ENCODE results near the gene STK36.

DNA sequence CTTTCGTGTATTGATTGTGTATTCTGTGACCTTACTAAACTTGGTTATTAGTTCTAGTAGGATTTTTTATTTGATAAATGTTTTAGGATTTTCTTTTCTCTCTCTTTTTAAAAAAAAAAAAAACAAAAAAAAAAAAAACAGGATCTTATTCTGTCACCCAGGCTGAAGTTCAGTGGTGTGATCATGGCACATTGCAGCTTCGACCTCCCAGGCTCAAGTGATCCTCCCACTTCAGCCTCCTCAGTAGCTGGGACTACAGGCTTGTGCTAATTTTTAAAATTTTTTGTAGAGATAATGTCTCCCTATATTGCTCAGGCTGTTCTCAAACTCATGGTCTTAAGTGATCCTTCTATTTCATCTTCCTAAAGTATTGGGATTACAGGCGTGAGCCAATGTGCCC is 57.8 kb downstream of the STK36 start:
- TF ChIP-seq, protein P1, sequence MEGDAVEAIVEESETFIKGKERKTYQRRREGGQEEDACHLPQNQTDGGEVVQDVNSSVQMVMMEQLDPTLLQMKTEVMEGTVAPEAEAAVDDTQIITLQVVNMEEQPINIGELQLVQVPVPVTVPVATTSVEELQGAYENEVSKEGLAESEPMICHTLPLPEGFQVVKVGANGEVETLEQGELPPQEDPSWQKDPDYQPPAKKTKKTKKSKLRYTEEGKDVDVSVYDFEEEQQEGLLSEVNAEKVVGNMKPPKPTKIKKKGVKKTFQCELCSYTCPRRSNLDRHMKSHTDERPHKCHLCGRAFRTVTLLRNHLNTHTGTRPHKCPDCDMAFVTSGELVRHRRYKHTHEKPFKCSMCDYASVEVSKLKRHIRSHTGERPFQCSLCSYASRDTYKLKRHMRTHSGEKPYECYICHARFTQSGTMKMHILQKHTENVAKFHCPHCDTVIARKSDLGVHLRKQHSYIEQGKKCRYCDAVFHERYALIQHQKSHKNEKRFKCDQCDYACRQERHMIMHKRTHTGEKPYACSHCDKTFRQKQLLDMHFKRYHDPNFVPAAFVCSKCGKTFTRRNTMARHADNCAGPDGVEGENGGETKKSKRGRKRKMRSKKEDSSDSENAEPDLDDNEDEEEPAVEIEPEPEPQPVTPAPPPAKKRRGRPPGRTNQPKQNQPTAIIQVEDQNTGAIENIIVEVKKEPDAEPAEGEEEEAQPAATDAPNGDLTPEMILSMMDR (IDR thresholded peaks at IDR 0.05) = no peak
- TF ChIP-seq SREBF2 (IDR thresholded peaks at IDR 0.05) = no peak
- TF ChIP-seq BHLHE40 (IDR thresholded peaks at IDR 0.05; ENCODE audit: low read depth, low read length) = no peak
- no peak for TF ChIP-seq ESRRA (IDR thresholded peaks at IDR 0.05; ENCODE audit: borderline replicate concordance, low read length)
- TF ChIP-seq NFE2L2 (conservative IDR thresholded peaks at IDR 0.05; ENCODE audit: low read length) = no peak
- no peak for TF ChIP-seq POLR2A (IDR thresholded peaks at IDR 0.05; ENCODE audit: low read length)
- TF ChIP-seq JUNB (IDR thresholded peaks at IDR 0.05) = no peak
- TF ChIP-seq RARB (CRISPR knock-in tag; IDR thresholded peaks at IDR 0.05) = no peak
- no peak for TF ChIP-seq EP300 (IDR thresholded peaks at IDR 0.05)
- TF ChIP-seq, protein P2, sequence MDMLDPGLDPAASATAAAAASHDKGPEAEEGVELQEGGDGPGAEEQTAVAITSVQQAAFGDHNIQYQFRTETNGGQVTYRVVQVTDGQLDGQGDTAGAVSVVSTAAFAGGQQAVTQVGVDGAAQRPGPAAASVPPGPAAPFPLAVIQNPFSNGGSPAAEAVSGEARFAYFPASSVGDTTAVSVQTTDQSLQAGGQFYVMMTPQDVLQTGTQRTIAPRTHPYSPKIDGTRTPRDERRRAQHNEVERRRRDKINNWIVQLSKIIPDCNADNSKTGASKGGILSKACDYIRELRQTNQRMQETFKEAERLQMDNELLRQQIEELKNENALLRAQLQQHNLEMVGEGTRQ (IDR thresholded peaks at IDR 0.05) = no peak
- TF ChIP-seq, protein P3, sequence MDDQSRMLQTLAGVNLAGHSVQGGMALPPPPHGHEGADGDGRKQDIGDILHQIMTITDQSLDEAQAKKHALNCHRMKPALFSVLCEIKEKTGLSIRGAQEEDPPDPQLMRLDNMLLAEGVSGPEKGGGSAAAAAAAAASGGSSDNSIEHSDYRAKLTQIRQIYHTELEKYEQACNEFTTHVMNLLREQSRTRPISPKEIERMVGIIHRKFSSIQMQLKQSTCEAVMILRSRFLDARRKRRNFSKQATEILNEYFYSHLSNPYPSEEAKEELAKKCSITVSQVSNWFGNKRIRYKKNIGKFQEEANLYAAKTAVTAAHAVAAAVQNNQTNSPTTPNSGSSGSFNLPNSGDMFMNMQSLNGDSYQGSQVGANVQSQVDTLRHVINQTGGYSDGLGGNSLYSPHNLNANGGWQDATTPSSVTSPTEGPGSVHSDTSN (IDR thresholded peaks at IDR 0.05) = no peak
